GM12891 (cell line): ENCODE measurements around the gene PLA2R1.

Source experiments
- PAX5 ChIP-seq: IDR thresholded peaks from 2 replicates; pipeline ENCODE4 v1.6.1; 2011; ENCODE audit warnings: low read length, moderate library complexity, mild to moderate bottlenecking; ENCODE audit not compliant: insufficient read depth, severe bottlenecking
- POLR2A ChIP-seq: IDR thresholded peaks from 2 replicates; pipeline ENCODE4 v1.6.1; 2011; ENCODE audit warnings: low read depth, low read length, control low read depth
- POLR2AphosphoS5 ChIP-seq: IDR thresholded peaks from 2 replicates; pipeline ENCODE4 v1.6.1; 2011; ENCODE audit warnings: low read depth, low read length, control low read depth
- SPI1 ChIP-seq: IDR thresholded peaks from 2 replicates; pipeline ENCODE4 v1.6.1; 2011; ENCODE audit warnings: low read depth, low read length, control low read depth

- TF ChIP-seq POLR2A = peak; percentile 56; the same call in 1 of the 2 replicates
- no peak for TF ChIP-seq POLR2AphosphoS5
- TF ChIP-seq PAX5 = no peak
- TF ChIP-seq SPI1 = peak; percentile 21; the same call in 1 of the 2 replicates
These were observed 168.1 kb downstream of the PLA2R1 start for GRCh38 chr2:159894145-159894838.
